PFSK-1 (cell line): ENCODE data around the gene GALNT12.

Experiments used
- FOXP2 ChIP-seq: optimal IDR thresholded peaks from 2 replicates; pipeline ENCODE3; 2011; ENCODE audit warnings: borderline replicate concordance, control low read depth, inconsistent platforms; ENCODE audit not compliant: insufficient read depth; ENCODE audit errors: extremely low read length, extremely low read depth
- POLR2AphosphoS5 ChIP-seq: IDR thresholded peaks from 2 replicates; pipeline ENCODE4 v1.6.1; 2012; ENCODE audit warnings: low read depth, mild to moderate bottlenecking, control low read depth, low read length, moderate library complexity
- REST ChIP-seq, 2 experiments: IDR thresholded peaks; 2 replicates each; pipeline versions ENCODE4 v1.6.1 to v1.8.0; 2011 to 2012; ENCODE audit warnings: low read depth in 2 of 2, low read length in 2 of 2, control low read depth in 1 of 2, inconsistent platforms in 1 of 2, mild to moderate bottlenecking in 1 of 2, moderate library complexity in 1 of 2; ENCODE audit not compliant: insufficient read depth in 1 of 2
- SIN3A ChIP-seq: IDR thresholded peaks from 2 replicates; pipeline ENCODE4 v1.6.1; 2012; ENCODE audit warnings: mild to moderate bottlenecking, low read length, moderate library complexity, borderline replicate concordance; ENCODE audit not compliant: insufficient read depth
- TAF1 ChIP-seq: IDR thresholded peaks from 2 replicates; pipeline ENCODE4 v1.6.1; 2012; ENCODE audit warnings: low read length, control low read depth, borderline replicate concordance; ENCODE audit not compliant: insufficient read depth

GRCh38 chr9:98797491-98797890 is 10.0 kb upstream of the GALNT12 start:
- no peak for TF ChIP-seq POLR2AphosphoS5
- TF ChIP-seq TAF1 = no peak
- TF ChIP-seq SIN3A = no peak
- no peak for TF ChIP-seq REST (IDR thresholded peaks at IDR 0.05; ENCODE audit: insufficient read depth in 1 of 2, low read depth in 2 of 2, low read length in 2 of 2)
- TF ChIP-seq FOXP2 = no peak
